Measurements from ENCODE around the gene HLA-DQA1.

HLA-DQA1 gene

GRCh38 chr6:32658268-32658897 lies 21.2 kb downstream of the HLA-DQA1 start:
- Histone ChIP-seq H3K27me3 (ENCODE audit: control insufficient read depth, insufficient read depth, low read length) (no peaks in the 10 kb centered on the region), H3K79me2 (no peaks in the 10 kb centered on the region), H3K4me3 (ENCODE audit: low read depth, low read length) (no peak overlapping the region), H3K9ac (no peak overlapping the region), H3K27ac (no peak overlapping the region), H3K4me2 (ENCODE audit: low read length) (no peak overlapping the region), H3K4me1 (no peaks in the 10 kb centered on the region), H3K9me3 (ENCODE audit: control insufficient read depth, low read length) (no peaks in the 10 kb centered on the region), H3K36me3 (ENCODE audit: control insufficient read depth, insufficient read depth, low read length) (no peaks in the 10 kb centered on the region), H2AFZ (no peak overlapping the region)
- TF ChIP-seq CTCF (IDR thresholded peaks at IDR 0.05): no peak

- no peak overlapping the region for H3K27ac ChIP-seq
- no peak for TF ChIP-seq CTCF (IDR thresholded peaks at IDR 0.05)
Measured at GRCh38 chr6:32659856-32660595, 22.8 kb downstream of the HLA-DQA1 start.

GRCh38 chr6:32662099-32662498 lies 24.9 kb downstream of the HLA-DQA1 start:
- no peak overlapping the region for H3K4me3 ChIP-seq (ENCODE audit: low read depth, low read length)
- no peaks in the 10 kb centered on the region for H3K9me3 ChIP-seq (ENCODE audit: control insufficient read depth, low read length)
- H3K4me2 ChIP-seq (ENCODE audit: low read length): no peak overlapping the region
- no peak for TF ChIP-seq CTCF (IDR thresholded peaks at IDR 0.05)
- no peak overlapping the region for H3K27ac ChIP-seq
- H3K9ac ChIP-seq: no peak overlapping the region
- H3K79me2 ChIP-seq: no peaks in the 10 kb centered on the region
- H3K27me3 ChIP-seq (ENCODE audit: control insufficient read depth, insufficient read depth, low read length): no peaks in the 10 kb centered on the region
- H2AFZ ChIP-seq: no peak overlapping the region
- H3K4me1 ChIP-seq: no peaks in the 10 kb centered on the region
- no peaks in the 10 kb centered on the region for H3K36me3 ChIP-seq (ENCODE audit: control insufficient read depth, insufficient read depth, low read length)

More at GRCh38 chr6:32659856-32660595, 22.8 kb downstream of the HLA-DQA1 start:
- Histone ChIP-seq H3K36me3 (ENCODE audit: control insufficient read depth, insufficient read depth, low read length) (no peaks in the 10 kb centered on the region), H3K4me3 (ENCODE audit: low read depth, low read length) (no peak overlapping the region), H3K9ac (no peak overlapping the region), H3K4me2 (ENCODE audit: low read length) (no peak overlapping the region), H2AFZ (no peak overlapping the region), H3K27me3 (ENCODE audit: control insufficient read depth, insufficient read depth, low read length) (no peaks in the 10 kb centered on the region), H3K9me3 (ENCODE audit: control insufficient read depth, low read length) (no peaks in the 10 kb centered on the region), H3K79me2 (no peaks in the 10 kb centered on the region), H3K4me1 (no peaks in the 10 kb centered on the region)

- Histone ChIP-seq H3K4me1 (no peaks in the 10 kb centered on the region), H3K4me2 (ENCODE audit: low read length) (no peak overlapping the region), H3K9me3 (ENCODE audit: control insufficient read depth, low read length) (no peaks in the 10 kb centered on the region), H3K27ac (no peak overlapping the region), H3K4me3 (ENCODE audit: low read depth, low read length) (no peak overlapping the region), H3K9ac (no peak overlapping the region), H2AFZ (no peak overlapping the region), H3K36me3 (ENCODE audit: control insufficient read depth, insufficient read depth, low read length) (no peaks in the 10 kb centered on the region), H3K27me3 (ENCODE audit: control insufficient read depth, insufficient read depth, low read length) (no peaks in the 10 kb centered on the region), H3K79me2 (no peaks in the 10 kb centered on the region)
- no peak for TF ChIP-seq CTCF (IDR thresholded peaks at IDR 0.05)
Measured at GRCh38 chr6:32662836-32663235, 25.6 kb downstream of the HLA-DQA1 start.
